Measurements from ENCODE around the gene MYOF. TPM values are rescaled to one million over a fixed set of nuclear protein-coding genes. Genes with fewer than 3 reads are reported as not detected.

Gene MYOF
- total RNA-seq, 1 donor from 2014 or later: 264 TPM

GRCh38 chr10:93261089-93261488 is 221.0 kb downstream of the MYOF start:
- no peak for DNase-seq (ENCODE audit: low read depth)

GRCh38 chr10:93259126-93259525 is 223.0 kb downstream of the MYOF start:
- DNase-seq (ENCODE audit: low read depth): no peak

Other genes starting within 250 kb of the MYOF start
- 2.1 and 3.0 TPM in 2 replicates for gene CEP55, start 14.3 kb upstream of the MYOF start, total RNA-seq
- gene FFAR4, start 84.3 kb upstream of the MYOF start, total RNA-seq: not detected in 2 replicates
- 0.42 TPM in 1 of 2 replicates, not detected in the other for gene RBP4, start 118.9 kb upstream of the MYOF start, total RNA-seq
- gene PDE6C, start 130.2 kb upstream of the MYOF start, total RNA-seq: not detected in 2 replicates
- 10.5 and 13.6 TPM in 2 replicates for gene FRA10AC1, start 220.3 kb upstream of the MYOF start, total RNA-seq